ENCODE data around the gene TM4SF1.
A peak's percentile ranks its signal among the peaks of the same experiment; 100 is the strongest.

TM4SF1 gene

GRCh38 chr3:149373235-149374125, 4.0 kb downstream of the TM4SF1 start:
- no peak for DNase-seq

GRCh38 chr3:149371723-149372114, 5.7 kb downstream of the TM4SF1 start:
- no peak for DNase-seq

- no peak for DNase-seq
Observed at GRCh38 chr3:149371001-149371722, 6.3 kb downstream of the TM4SF1 start.

- DNase-seq = no peak
Observed at GRCh38 chr3:149369991-149370866, 7.2 kb downstream of the TM4SF1 start.

- no peak for DNase-seq
Observed at GRCh38 chr3:149368674-149369497, 8.6 kb downstream of the TM4SF1 start.

GRCh38 chr3:149368201-149368673, 9.2 kb downstream of the TM4SF1 start:
- no peak for DNase-seq

GRCh38 chr3:149366941-149367840, 10.3 kb downstream of the TM4SF1 start:
- no peak for DNase-seq

GRCh38 chr3:149366031-149366430, 11.4 kb downstream of the TM4SF1 start:
- DNase-seq = no peak

GRCh38 chr3:149364624-149365023, 12.8 kb downstream of the TM4SF1 start:
- DNase-seq = no peak

GRCh38 chr3:149363053-149363452, 14.4 kb downstream of the TM4SF1 start:
- no peak for DNase-seq

GRCh38 chr3:149362366-149362765, 15.1 kb downstream of the TM4SF1 start:
- DNase-seq = no peak

- DNase-seq = no peak
Observed at GRCh38 chr3:149356630-149357029, 20.8 kb downstream of the TM4SF1 start.

GRCh38 chr3:149356044-149356592, 21.3 kb downstream of the TM4SF1 start:
- DNase-seq = no peak

- DNase-seq = no peak
Observed at GRCh38 chr3:149353581-149354184, 23.8 kb downstream of the TM4SF1 start.

- peak; percentile 20 for DNase-seq
Observed at GRCh38 chr3:149352556-149352955, 24.9 kb downstream of the TM4SF1 start.

- no peak for DNase-seq
Observed at GRCh38 chr3:149343951-149344350, 33.5 kb downstream of the TM4SF1 start.

GRCh38 chr3:149342413-149343380, 34.8 kb downstream of the TM4SF1 start:
- DNase-seq = no peak

GRCh38 chr3:149340310-149340933, 37.0 kb downstream of the TM4SF1 start:
- no peak for DNase-seq
